GM12892 (cell line): ENCODE results near the gene EXTL1.

ENCODE experiments used
- POLR2A ChIP-seq: IDR thresholded peaks from 2 replicates; pipeline ENCODE4 v1.6.1; 2011; ENCODE audit warnings: low read depth, low read length, control low read depth
- POLR2AphosphoS5 ChIP-seq: IDR thresholded peaks from 2 replicates; pipeline ENCODE4 v1.6.1; 2011; ENCODE audit warnings: low read depth, low read length, control low read depth

GRCh38 chr1:26035203-26035958, 13.8 kb downstream of the EXTL1 start:
- no peak for TF ChIP-seq POLR2A
- no peak for TF ChIP-seq POLR2AphosphoS5
